ENCODE measurements around the gene PPY. TPM values are rescaled to one million over a fixed set of nuclear protein-coding genes. Genes with fewer than 3 reads are reported as not detected.

The PPY gene
- total RNA-seq, 1 experiment from 2014 or later: not detected

GRCh38 chr17:43898446-43898845 is 43.8 kb downstream of the PPY start:
- Histone ChIP-seq H3K23ac (ENCODE audit: insufficient read length, low read depth, low read length) (no peak overlapping the region), H3K4ac (ENCODE audit: low read depth, low read length) (no peak overlapping the region), H2BK12ac (ENCODE audit: insufficient read length, low read depth, low read length) (no peak overlapping the region), H3K18ac (ENCODE audit: insufficient read length, low read depth, low read length) (no peak overlapping the region), H2AFZ (ENCODE audit: low read length) (no peak overlapping the region), H4K5ac (ENCODE audit: insufficient read length, low read depth, low read length) (no peak overlapping the region), H3K27me3 (ENCODE audit: insufficient read depth, low read length) (no peaks in the 10 kb centered on the region), H3K23me2 (ENCODE audit: insufficient read length, low read depth, low read length, poor library complexity, severe bottlenecking) (peaks cover 16% of the 10 kb centered on the region), H2BK20ac (ENCODE audit: low read depth, low read length, poor library complexity, severe bottlenecking) (no peak overlapping the region), H3T11ph (ENCODE audit: low read length) (no peak overlapping the region), H3K9me3 (ENCODE audit: control insufficient read depth, low read depth, low read length) (no peaks in the 10 kb centered on the region), H3K79me2 (ENCODE audit: insufficient read depth, low read length) (0 out of 2 replicates have a peak, but pooled peaks cover 2% of the 10 kb centered on the region), H3K79me1 (ENCODE audit: insufficient read depth, low read depth, low read length, poor library complexity, severe bottlenecking) (no peaks in the 10 kb centered on the region), H3K27ac (ENCODE audit: insufficient read length, low read depth, low read length) (no peak overlapping the region), H4K8ac (replicated peaks; ENCODE audit: insufficient read length, low read depth, low read length) (no peak overlapping the region), H3K56ac (ENCODE audit: insufficient read length, low read depth, low read length) (no peak overlapping the region), H4K20me1 (ENCODE audit: control insufficient read depth, insufficient read depth, insufficient read length) (no peaks in the 10 kb centered on the region), H2BK5ac (ENCODE audit: insufficient read length, low read length) (no peak overlapping the region), H4K91ac (ENCODE audit: insufficient read length, low read depth, low read length) (no peak overlapping the region), H3K9ac (ENCODE audit: extremely low read depth, insufficient read length, low read length) (no peak overlapping the region), H3K4me1 (ENCODE audit: insufficient read depth, low read length) (peaks cover 6% of the 10 kb centered on the region; the same call in 1 of the 2 replicates), H3K14ac (ENCODE audit: insufficient read depth, low read length) (no peak overlapping the region), H2BK15ac (ENCODE audit: low read depth, low read length) (no peak overlapping the region), H2AK5ac (ENCODE audit: insufficient read length, low read length) (no peak overlapping the region), H3K4me2 (ENCODE audit: insufficient read depth, insufficient read length, low read length) (no peak overlapping the region), H2BK120ac (ENCODE audit: low read depth, low read length, poor library complexity, severe bottlenecking) (no peak overlapping the region)
- Mint-ChIP-seq H3K4me1 (peaks cover 29 to 46% of the 10 kb centered on the region in 2 experiments), H3K4me3 (no peak overlapping the region; a peak in 1 of 5 replicates), H3K9me3 (no peaks in the 10 kb centered on the region), H3K27me3 (ENCODE audit: low read depth) (peaks cover 32% of the 10 kb centered on the region), H3K36me3 (ENCODE audit: insufficient read depth in 1 of 3, low read depth in 3 of 3) (peaks cover 12 to 17% (median 15%) of the 10 kb centered on the region in 3 experiments; a peak in 5 of 7 replicates), H3K27ac (no peak overlapping the region)
- TF ChIP-seq CTCF (conservative IDR thresholded peaks at IDR 0.05): no peak
- DNase-seq: no peak
- no CpG with 5 or more reads among the region's 1 CpG for WGBS (ENCODE audit: extremely low coverage, insufficient read length, low lambda C conversion rate)

Measured in H9 (cell line).